H9 (cell line): ENCODE measurements around the gene PIGK. TPM values are rescaled to one million over a fixed set of nuclear protein-coding genes. Genes with fewer than 3 reads are reported as not detected.

Source experiments
- DNase-seq: peaks from one replicate; pipeline ENCODE4 v3.0.0-alpha.2; 2017
- H2AFZ ChIP-seq: one replicate; pipeline ENCODE4 v1.6.1; 2013; ENCODE audit warnings: mild to moderate bottlenecking, low read length, control low read depth, moderate library complexity
- H2AK5ac ChIP-seq: 2 replicates; pipeline ENCODE4 v1.6.1; 2013; ENCODE audit warnings: low read length, control low read depth, mixed read lengths; ENCODE audit not compliant: insufficient read length
- H2BK120ac ChIP-seq: one replicate; pipeline ENCODE4 v1.6.1; 2013; ENCODE audit warnings: low read depth, mild to moderate bottlenecking, low read length, control low read depth, inconsistent platforms; ENCODE audit not compliant: poor library complexity, severe bottlenecking
- H2BK12ac ChIP-seq: 2 replicates; pipeline ENCODE4 v1.6.1; 2013; ENCODE audit warnings: low read length, control low read depth, mixed read lengths, low read depth; ENCODE audit not compliant: insufficient read length
- H2BK15ac ChIP-seq: 2 replicates; pipeline ENCODE4 v1.6.1; 2013; ENCODE audit warnings: low read depth, low read length, control low read depth
- H2BK20ac ChIP-seq: one replicate; pipeline ENCODE4 v1.6.1; 2013; ENCODE audit warnings: low read depth, mild to moderate bottlenecking, low read length, control low read depth, inconsistent platforms; ENCODE audit not compliant: poor library complexity, severe bottlenecking
- H2BK5ac ChIP-seq: 2 replicates; pipeline ENCODE4 v1.6.1; 2013; ENCODE audit warnings: low read length, control low read depth, mixed read lengths; ENCODE audit not compliant: insufficient read length
- H3K14ac ChIP-seq: 2 replicates; pipeline ENCODE4 v1.6.1; 2013; ENCODE audit warnings: low read length, control low read depth; ENCODE audit not compliant: insufficient read depth
- H3K18ac ChIP-seq: 2 replicates; pipeline ENCODE4 v1.6.1; 2013; ENCODE audit warnings: low read depth, mild to moderate bottlenecking, mixed read lengths, low read length, control low read depth; ENCODE audit not compliant: insufficient read length
- H3K23ac ChIP-seq: 2 replicates; pipeline ENCODE4 v1.6.1; 2013; ENCODE audit warnings: low read length, control low read depth, mixed read lengths, low read depth; ENCODE audit not compliant: insufficient read length
- H3K23me2 ChIP-seq: 2 replicates; pipeline ENCODE4 v1.6.1; 2013; ENCODE audit warnings: low read depth, mild to moderate bottlenecking, mixed read lengths, low read length, control low read depth; ENCODE audit not compliant: insufficient read length, poor library complexity, severe bottlenecking
- H3K27ac ChIP-seq: 2 replicates; pipeline ENCODE4 v1.5.1; 2013; ENCODE audit warnings: low read length, control low read depth, mixed read lengths, low read depth; ENCODE audit not compliant: insufficient read length
- H3K27me3 ChIP-seq: 2 replicates; pipeline ENCODE4 v1.6.1; 2013; ENCODE audit warnings: low read length, control low read depth, inconsistent platforms; ENCODE audit not compliant: insufficient read depth
- H3K4ac ChIP-seq: 2 replicates; pipeline ENCODE4 v1.6.1; 2013; ENCODE audit warnings: low read depth, mild to moderate bottlenecking, control low read depth, inconsistent platforms, low read length, moderate library complexity
- H3K4me1 ChIP-seq: 2 replicates; pipeline ENCODE4 v1.6.1; 2013; ENCODE audit warnings: low read length, control low read depth, inconsistent platforms; ENCODE audit not compliant: insufficient read depth
- H3K4me2 ChIP-seq: 2 replicates; pipeline ENCODE4 v1.6.1; 2013; ENCODE audit warnings: low read length, control low read depth, mixed read lengths; ENCODE audit not compliant: insufficient read length, insufficient read depth
- H3K56ac ChIP-seq: 2 replicates; pipeline ENCODE4 v1.6.1; 2013; ENCODE audit warnings: low read depth, mild to moderate bottlenecking, mixed read lengths, low read length, control low read depth; ENCODE audit not compliant: insufficient read length
- H3K79me1 ChIP-seq: 2 replicates; pipeline ENCODE4 v1.6.1; 2013; ENCODE audit warnings: low read depth, mild to moderate bottlenecking, moderate library complexity, low read length, control low read depth, inconsistent platforms; ENCODE audit not compliant: insufficient read depth, poor library complexity, severe bottlenecking
- H3K79me2 ChIP-seq: 2 replicates; pipeline ENCODE4 v1.6.1; 2013; ENCODE audit warnings: low read length, control low read depth, inconsistent platforms; ENCODE audit not compliant: insufficient read depth
- H3K9ac ChIP-seq: 2 replicates; pipeline ENCODE4 v1.6.1; 2013; ENCODE audit warnings: low read length, control low read depth, mixed read lengths; ENCODE audit not compliant: insufficient read length; ENCODE audit errors: extremely low read depth
- H3K9me3 ChIP-seq: one replicate; pipeline ENCODE4 v1.6.1; 2013; ENCODE audit warnings: low read depth, low read length, inconsistent platforms; ENCODE audit not compliant: control insufficient read depth
- H3T11ph ChIP-seq: one replicate; pipeline ENCODE4 v1.6.1; 2013; ENCODE audit warnings: mild to moderate bottlenecking, low read length, control low read depth, inconsistent platforms
- H4K20me1 ChIP-seq: one replicate; pipeline ENCODE4 v1.6.1; 2013; ENCODE audit not compliant: control insufficient read depth, insufficient read length, insufficient read depth
- H4K5ac ChIP-seq: 2 replicates; pipeline ENCODE4 v1.6.1; 2013; ENCODE audit warnings: low read depth, mild to moderate bottlenecking, mixed read lengths, low read length, control low read depth; ENCODE audit not compliant: insufficient read length
- H4K8ac ChIP-seq: replicated peaks from 2 replicates; pipeline ENCODE4 v1.6.1; 2013; ENCODE audit warnings: low read length, control low read depth, mixed read lengths, low read depth; ENCODE audit not compliant: insufficient read length
- H4K91ac ChIP-seq: 2 replicates; pipeline ENCODE4 v1.6.1; 2013; ENCODE audit warnings: low read depth, mild to moderate bottlenecking, moderate library complexity, mixed read lengths, low read length, control low read depth; ENCODE audit not compliant: insufficient read length
- H3K27ac Mint-ChIP-seq, 3 experiments: 2 replicates in 2 of 3; 3 replicates in 1 of 3; pipeline ENCODE4 v1.8.0; 2020 to 2021; ENCODE audit warnings: mixed read lengths in 3 of 3, mild to moderate bottlenecking in 1 of 3, moderate library complexity in 1 of 3
- H3K27me3 Mint-ChIP-seq: 2 replicates; pipeline ENCODE4 v1.8.0; 2021; ENCODE audit warnings: low read depth, mild to moderate bottlenecking, moderate library complexity, mixed read lengths
- H3K36me3 Mint-ChIP-seq, 3 experiments: 2 replicates in 2 of 3; 3 replicates in 1 of 3; pipeline ENCODE4 v1.8.0; 2020 to 2021; ENCODE audit warnings: low read depth in 3 of 3, mixed read lengths in 3 of 3; ENCODE audit not compliant: insufficient read depth in 1 of 3
- H3K4me1 Mint-ChIP-seq, 2 experiments: 2 replicates each; pipeline ENCODE4 v1.8.0; 2020; ENCODE audit warnings: mixed read lengths in 2 of 2
- H3K4me3 Mint-ChIP-seq, 2 experiments: 2 replicates in 1 of 2; 3 replicates in 1 of 2; pipeline ENCODE4 v1.8.0; 2020 to 2021; ENCODE audit warnings: mild to moderate bottlenecking in 2 of 2, mixed read lengths in 2 of 2, moderate library complexity in 1 of 2
- H3K9me3 Mint-ChIP-seq, 2 experiments: 2 replicates in 1 of 2; 3 replicates in 1 of 2; pipeline ENCODE4 v1.8.0; 2020; ENCODE audit warnings: mild to moderate bottlenecking in 2 of 2, mixed read lengths in 2 of 2, moderate library complexity in 1 of 2
- CTCF ChIP-seq: fragments of 200-600 bp; sonication (generic); conservative IDR thresholded peaks from 3 replicates; pipeline ENCODE4 v1.8.0; 2021; ENCODE audit warnings: antibody characterized with exemption, mild to moderate bottlenecking
- WGBS: extraction: QIAGEN DNeasy Blood & Tissue Kit; methylation state at CpG from one replicate; pipeline ENCODE4 v1.1.7; 2013; ENCODE audit warnings: missing lambda C conversion rate, low lambda C conversion rate, mixed read lengths; ENCODE audit not compliant: insufficient read length; ENCODE audit errors: extremely low coverage; 5-methylcytosine and 5-hydroxymethylcytosine counted together
- total RNA-seq: library from RNA; stranded (reverse); gene quantifications from 2 replicates; pipeline ENCODE4 v1.2.1, GENCODE V29; 2021

The PIGK gene
- total RNA-seq, 1 experiment from 2014 or later: 22.1 TPM

GRCh38 chr1:77168358-77168757 lies 50.9 kb downstream of the PIGK start:
- peaks cover 0 to 3% of the 10 kb centered on the region in 2 experiments; a peak in 1 of 4 replicates for H3K4me1 Mint-ChIP-seq
- no peaks in the 10 kb centered on the region for H3K27me3 Mint-ChIP-seq
- peaks cover 9 to 12% (median 12%) of the 10 kb centered on the region in 3 experiments for H3K36me3 Mint-ChIP-seq
- Histone ChIP-seq H3K9me3 (peaks cover 6% of the 10 kb centered on the region), H2AK5ac (no peak overlapping the region), H4K91ac (no peak overlapping the region), H3K23ac (no peak overlapping the region), H4K20me1 (no peaks in the 10 kb centered on the region), H2AFZ (no peak overlapping the region), H4K5ac (no peak overlapping the region), H3K56ac (no peak overlapping the region), H2BK120ac (no peak overlapping the region), H3K4ac (no peak overlapping the region), H2BK20ac (no peak overlapping the region), H3K9ac (no peak overlapping the region), H3K27ac (no peak overlapping the region), H3K27me3 (no peaks in the 10 kb centered on the region), H3K4me2 (no peak overlapping the region), H3K4me1 (no peaks in the 10 kb centered on the region), H3T11ph (no peak overlapping the region), H3K79me2 (no peaks in the 10 kb centered on the region), H3K79me1 (no peaks in the 10 kb centered on the region), H3K14ac (no peak overlapping the region), H2BK15ac (no peak overlapping the region), H3K18ac (no peak overlapping the region), H3K23me2 (no peaks in the 10 kb centered on the region), H2BK12ac (no peak overlapping the region), H2BK5ac (no peak overlapping the region), H4K8ac (no peak overlapping the region)
- no peak overlapping the region for H3K27ac Mint-ChIP-seq
- TF ChIP-seq CTCF: no peak
- no CpG with 5 or more reads among the region's 1 CpG for WGBS
- no peak for DNase-seq
- no peak overlapping the region for H3K4me3 Mint-ChIP-seq
- H3K9me3 Mint-ChIP-seq: peaks cover 12% of the 10 kb centered on the region in 2 experiments; a peak in 4 of 5 replicates
